ENCODE measurements around the gene SPOCK2. TPM values are rescaled to one million over a fixed set of nuclear protein-coding genes. Genes with fewer than 3 reads are reported as not detected.

The SPOCK2 gene
- total RNA-seq, 1 donor from 2014 or later: 3.4 TPM

- H3K9me3 Mint-ChIP-seq (ENCODE audit: unreplicated experiment): no peaks in the 10 kb centered on the region
- no peak overlapping the region for H3K4me3 Mint-ChIP-seq (ENCODE audit: unreplicated experiment)
- peaks cover 8% of the 10 kb centered on the region for H3K36me3 Mint-ChIP-seq (ENCODE audit: low read depth, unreplicated experiment)
- DNase-seq (ENCODE audit: low spot score): no peak
- no peak overlapping the region for H3K27ac Mint-ChIP-seq (ENCODE audit: unreplicated experiment)
- peaks cover 14% of the 10 kb centered on the region for H3K4me1 Mint-ChIP-seq (ENCODE audit: unreplicated experiment)
- H3K27me3 Mint-ChIP-seq (ENCODE audit: unreplicated experiment): no peaks in the 10 kb centered on the region
- TF ChIP-seq, protein P1, sequence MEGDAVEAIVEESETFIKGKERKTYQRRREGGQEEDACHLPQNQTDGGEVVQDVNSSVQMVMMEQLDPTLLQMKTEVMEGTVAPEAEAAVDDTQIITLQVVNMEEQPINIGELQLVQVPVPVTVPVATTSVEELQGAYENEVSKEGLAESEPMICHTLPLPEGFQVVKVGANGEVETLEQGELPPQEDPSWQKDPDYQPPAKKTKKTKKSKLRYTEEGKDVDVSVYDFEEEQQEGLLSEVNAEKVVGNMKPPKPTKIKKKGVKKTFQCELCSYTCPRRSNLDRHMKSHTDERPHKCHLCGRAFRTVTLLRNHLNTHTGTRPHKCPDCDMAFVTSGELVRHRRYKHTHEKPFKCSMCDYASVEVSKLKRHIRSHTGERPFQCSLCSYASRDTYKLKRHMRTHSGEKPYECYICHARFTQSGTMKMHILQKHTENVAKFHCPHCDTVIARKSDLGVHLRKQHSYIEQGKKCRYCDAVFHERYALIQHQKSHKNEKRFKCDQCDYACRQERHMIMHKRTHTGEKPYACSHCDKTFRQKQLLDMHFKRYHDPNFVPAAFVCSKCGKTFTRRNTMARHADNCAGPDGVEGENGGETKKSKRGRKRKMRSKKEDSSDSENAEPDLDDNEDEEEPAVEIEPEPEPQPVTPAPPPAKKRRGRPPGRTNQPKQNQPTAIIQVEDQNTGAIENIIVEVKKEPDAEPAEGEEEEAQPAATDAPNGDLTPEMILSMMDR (IDR thresholded peaks at IDR 0.05; ENCODE audit: unreplicated experiment): no peak
Measured at GRCh38 chr10:72133517-72133916, 45.2 kb upstream of the SPOCK2 start.

GRCh38 chr10:72132854-72133253 is 44.5 kb upstream of the SPOCK2 start:
- TF ChIP-seq, protein P1 (IDR thresholded peaks at IDR 0.05; ENCODE audit: unreplicated experiment): no peak
- no peaks in the 10 kb centered on the region for H3K9me3 Mint-ChIP-seq (ENCODE audit: unreplicated experiment)

GRCh38 chr10:72127571-72127970 is 39.2 kb upstream of the SPOCK2 start:
- H3K27me3 Mint-ChIP-seq (ENCODE audit: unreplicated experiment): no peaks in the 10 kb centered on the region
- no peaks in the 10 kb centered on the region for H3K9me3 Mint-ChIP-seq (ENCODE audit: unreplicated experiment)
- H3K27ac Mint-ChIP-seq (ENCODE audit: unreplicated experiment): no peak overlapping the region

More at GRCh38 chr10:72132854-72133253, 44.5 kb upstream of the SPOCK2 start:
- no peak overlapping the region for H3K4me3 Mint-ChIP-seq (ENCODE audit: unreplicated experiment)
- peaks cover 8% of the 10 kb centered on the region for H3K36me3 Mint-ChIP-seq (ENCODE audit: low read depth, unreplicated experiment)
- H3K27ac Mint-ChIP-seq (ENCODE audit: unreplicated experiment): no peak overlapping the region
- H3K4me1 Mint-ChIP-seq (ENCODE audit: unreplicated experiment): peaks cover 14% of the 10 kb centered on the region
- H3K27me3 Mint-ChIP-seq (ENCODE audit: unreplicated experiment): no peaks in the 10 kb centered on the region
- no peak for DNase-seq (ENCODE audit: low spot score)

GRCh38 chr10:72126872-72127232 is 38.5 kb upstream of the SPOCK2 start:
- H3K27me3 Mint-ChIP-seq (ENCODE audit: unreplicated experiment): no peaks in the 10 kb centered on the region
- no peaks in the 10 kb centered on the region for H3K36me3 Mint-ChIP-seq (ENCODE audit: low read depth, unreplicated experiment)
- H3K9me3 Mint-ChIP-seq (ENCODE audit: unreplicated experiment): no peaks in the 10 kb centered on the region
- no peak overlapping the region for H3K4me3 Mint-ChIP-seq (ENCODE audit: unreplicated experiment)
- TF ChIP-seq, protein P1 (IDR thresholded peaks at IDR 0.05; ENCODE audit: unreplicated experiment): no peak
- no peaks in the 10 kb centered on the region for H3K4me1 Mint-ChIP-seq (ENCODE audit: unreplicated experiment)
- no peak for DNase-seq (ENCODE audit: low spot score)
- no peak overlapping the region for H3K27ac Mint-ChIP-seq (ENCODE audit: unreplicated experiment)

More at GRCh38 chr10:72127571-72127970, 39.2 kb upstream of the SPOCK2 start:
- no peak overlapping the region for H3K4me3 Mint-ChIP-seq (ENCODE audit: unreplicated experiment)
- no peaks in the 10 kb centered on the region for H3K36me3 Mint-ChIP-seq (ENCODE audit: low read depth, unreplicated experiment)
- no peak for DNase-seq (ENCODE audit: low spot score)
- TF ChIP-seq, protein P1 (IDR thresholded peaks at IDR 0.05; ENCODE audit: unreplicated experiment): no peak
- H3K4me1 Mint-ChIP-seq (ENCODE audit: unreplicated experiment): no peaks in the 10 kb centered on the region

DNA sequence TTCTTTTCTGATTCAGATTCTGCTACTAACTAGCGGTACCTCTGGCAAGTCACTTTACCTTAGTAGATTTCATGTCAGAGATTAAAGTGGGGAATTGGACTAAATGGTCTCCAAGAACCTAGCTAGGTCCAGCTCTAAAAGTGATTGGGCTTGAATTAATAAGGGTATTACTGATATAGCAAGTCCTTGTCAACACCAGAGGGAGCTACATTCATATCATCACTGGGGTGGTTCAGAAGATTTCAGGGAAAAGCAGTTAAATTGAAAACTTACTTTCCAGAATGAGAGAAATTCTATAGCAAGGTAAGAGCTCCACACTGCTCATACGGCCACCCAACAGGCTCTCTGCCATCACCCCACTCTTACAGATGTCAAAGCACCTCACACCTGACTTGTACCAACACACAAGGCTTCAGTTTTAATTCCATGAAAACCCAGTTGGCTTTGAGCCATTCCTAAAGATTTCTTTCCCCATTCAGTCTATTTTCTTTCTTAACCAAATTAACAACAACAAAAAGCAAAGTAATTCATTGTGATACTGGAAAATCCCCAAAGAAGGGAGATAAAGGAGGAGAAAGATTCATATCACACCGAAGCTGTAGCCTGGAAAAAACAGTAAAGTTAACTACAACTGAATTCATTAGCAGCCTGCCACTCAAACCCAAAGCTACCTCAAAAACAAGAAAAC is 38.0 kb upstream of the SPOCK2 start:
- H3K27me3 Mint-ChIP-seq (ENCODE audit: unreplicated experiment): no peaks in the 10 kb centered on the region
- no peak for DNase-seq (ENCODE audit: low spot score)
- H3K4me3 Mint-ChIP-seq (ENCODE audit: unreplicated experiment): no peak overlapping the region
- no peak overlapping the region for H3K27ac Mint-ChIP-seq (ENCODE audit: unreplicated experiment)
- H3K9me3 Mint-ChIP-seq (ENCODE audit: unreplicated experiment): no peaks in the 10 kb centered on the region
- no peaks in the 10 kb centered on the region for H3K4me1 Mint-ChIP-seq (ENCODE audit: unreplicated experiment)
- TF ChIP-seq, protein P1 (IDR thresholded peaks at IDR 0.05; ENCODE audit: unreplicated experiment): no peak
- peaks cover 4% of the 10 kb centered on the region for H3K36me3 Mint-ChIP-seq (ENCODE audit: low read depth, unreplicated experiment)

Data from endothelial cell (in vitro differentiated cells).